ENCODE data around the gene RC3H2. TPM values are rescaled to one million over a fixed set of nuclear protein-coding genes. Genes with fewer than 3 reads are reported as not detected.
A peak's percentile ranks its signal among the peaks of the same experiment; 100 is the strongest.

The RC3H2 gene
- total and polyA plus RNA-seq, 2 of the 13 experiments (the other 11 are each of a cell fraction or from before 2014, with no cell fraction given), result 21.0 to 36.4 TPM

DNA sequence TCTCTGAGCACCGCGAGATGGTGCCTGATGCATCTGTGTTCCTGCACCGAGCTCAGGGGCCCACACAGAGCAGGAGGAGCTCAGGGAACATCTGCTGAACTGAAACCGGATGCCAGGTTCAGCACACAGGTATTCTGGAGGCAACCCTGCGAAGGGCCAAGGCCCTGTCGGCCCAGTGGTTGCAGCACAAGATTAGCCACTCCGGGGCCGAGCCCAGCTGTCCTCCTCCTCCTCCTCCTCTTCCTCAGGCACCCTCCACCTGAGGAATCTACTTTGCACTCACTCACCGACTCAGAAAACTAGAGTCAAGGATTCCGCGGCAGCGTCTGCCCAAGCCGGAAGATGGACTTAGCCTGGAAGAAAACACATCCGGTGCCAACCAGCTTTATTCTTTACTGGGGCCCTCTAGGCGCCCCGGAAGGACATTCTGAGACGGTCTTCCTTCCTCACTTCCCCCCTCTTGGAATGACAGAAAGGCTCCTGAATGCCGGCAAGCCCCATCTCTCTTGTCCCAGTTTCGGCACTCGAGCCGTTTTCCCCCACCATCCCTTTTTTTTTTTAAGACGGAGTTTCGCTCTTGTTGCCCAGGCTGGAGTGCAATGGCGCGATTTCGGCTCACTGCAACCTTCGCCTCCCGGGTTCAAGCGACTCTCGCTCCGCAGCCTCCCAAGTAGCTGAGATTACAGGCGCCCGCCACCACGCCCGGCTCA is 8.0 kb upstream of the RC3H2 start, which contains the start of gene ZBTB6 (continued):
- TF ChIP-seq, protein P1, sequence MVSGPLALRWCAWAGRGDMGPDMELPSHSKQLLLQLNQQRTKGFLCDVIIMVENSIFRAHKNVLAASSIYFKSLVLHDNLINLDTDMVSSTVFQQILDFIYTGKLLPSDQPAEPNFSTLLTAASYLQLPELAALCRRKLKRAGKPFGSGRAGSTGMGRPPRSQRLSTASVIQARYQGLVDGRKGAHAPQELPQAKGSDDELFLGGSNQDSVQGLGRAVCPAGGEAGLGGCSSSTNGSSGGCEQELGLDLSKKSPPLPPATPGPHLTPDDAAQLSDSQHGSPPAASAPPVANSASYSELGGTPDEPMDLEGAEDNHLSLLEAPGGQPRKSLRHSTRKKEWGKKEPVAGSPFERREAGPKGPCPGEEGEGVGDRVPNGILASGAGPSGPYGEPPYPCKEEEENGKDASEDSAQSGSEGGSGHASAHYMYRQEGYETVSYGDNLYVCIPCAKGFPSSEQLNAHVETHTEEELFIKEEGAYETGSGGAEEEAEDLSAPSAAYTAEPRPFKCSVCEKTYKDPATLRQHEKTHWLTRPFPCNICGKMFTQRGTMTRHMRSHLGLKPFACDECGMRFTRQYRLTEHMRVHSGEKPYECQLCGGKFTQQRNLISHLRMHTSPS (CRISPR knock-in tag; IDR thresholded peaks at IDR 0.05; ENCODE audit: low read depth), result peak; percentile 41; the same call in 1 of the 2 replicates
- TF ChIP-seq ZNF138 (CRISPR knock-in tag; IDR thresholded peaks at IDR 0.05; ENCODE audit: low read depth) (no peak), ZNF746 (CRISPR knock-in tag; IDR thresholded peaks at IDR 0.05) (no peak), ZIK1 (CRISPR knock-in tag; IDR thresholded peaks at IDR 0.05; ENCODE audit: borderline replicate concordance, low read depth) (no peak), NONO (IDR thresholded peaks at IDR 0.05) (no peak), NONO (CRISPR knock-in tag; conservative IDR thresholded peaks at IDR 0.05) (peak; percentile 31), TBX3 (IDR thresholded peaks at IDR 0.05; ENCODE audit: borderline replicate concordance) (no peak), ZNF776 (CRISPR knock-in tag; IDR thresholded peaks at IDR 0.05) (no peak), U2AF2 (IDR thresholded peaks at IDR 0.05; ENCODE audit: low read depth, low read length) (no peak), YEATS2 (CRISPR knock-in tag; IDR thresholded peaks at IDR 0.05; ENCODE audit: borderline replicate concordance) (peak; percentile 95), KMT2B (CRISPR knock-in tag; IDR thresholded peaks at IDR 0.05) (peak; percentile 94), NFE2L2 (IDR thresholded peaks at IDR 0.05; ENCODE audit: low read length) (no peak), PITX1 (CRISPR knock-in tag; IDR thresholded peaks at IDR 0.05) (peak; percentile 74; the same call in 1 of the 2 replicates), RARA (CRISPR knock-in tag; IDR thresholded peaks at IDR 0.05) (no peak), GATAD1 (CRISPR knock-in tag; IDR thresholded peaks at IDR 0.05) (peak; percentile 95)
- TF ChIP-seq, protein P2, sequence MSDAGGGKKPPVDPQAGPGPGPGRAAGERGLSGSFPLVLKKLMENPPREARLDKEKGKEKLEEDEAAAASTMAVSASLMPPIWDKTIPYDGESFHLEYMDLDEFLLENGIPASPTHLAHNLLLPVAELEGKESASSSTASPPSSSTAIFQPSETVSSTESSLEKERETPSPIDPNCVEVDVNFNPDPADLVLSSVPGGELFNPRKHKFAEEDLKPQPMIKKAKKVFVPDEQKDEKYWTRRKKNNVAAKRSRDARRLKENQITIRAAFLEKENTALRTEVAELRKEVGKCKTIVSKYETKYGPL (CRISPR knock-in tag; IDR thresholded peaks at IDR 0.05), result no peak
- TF ChIP-seq, protein P3, sequence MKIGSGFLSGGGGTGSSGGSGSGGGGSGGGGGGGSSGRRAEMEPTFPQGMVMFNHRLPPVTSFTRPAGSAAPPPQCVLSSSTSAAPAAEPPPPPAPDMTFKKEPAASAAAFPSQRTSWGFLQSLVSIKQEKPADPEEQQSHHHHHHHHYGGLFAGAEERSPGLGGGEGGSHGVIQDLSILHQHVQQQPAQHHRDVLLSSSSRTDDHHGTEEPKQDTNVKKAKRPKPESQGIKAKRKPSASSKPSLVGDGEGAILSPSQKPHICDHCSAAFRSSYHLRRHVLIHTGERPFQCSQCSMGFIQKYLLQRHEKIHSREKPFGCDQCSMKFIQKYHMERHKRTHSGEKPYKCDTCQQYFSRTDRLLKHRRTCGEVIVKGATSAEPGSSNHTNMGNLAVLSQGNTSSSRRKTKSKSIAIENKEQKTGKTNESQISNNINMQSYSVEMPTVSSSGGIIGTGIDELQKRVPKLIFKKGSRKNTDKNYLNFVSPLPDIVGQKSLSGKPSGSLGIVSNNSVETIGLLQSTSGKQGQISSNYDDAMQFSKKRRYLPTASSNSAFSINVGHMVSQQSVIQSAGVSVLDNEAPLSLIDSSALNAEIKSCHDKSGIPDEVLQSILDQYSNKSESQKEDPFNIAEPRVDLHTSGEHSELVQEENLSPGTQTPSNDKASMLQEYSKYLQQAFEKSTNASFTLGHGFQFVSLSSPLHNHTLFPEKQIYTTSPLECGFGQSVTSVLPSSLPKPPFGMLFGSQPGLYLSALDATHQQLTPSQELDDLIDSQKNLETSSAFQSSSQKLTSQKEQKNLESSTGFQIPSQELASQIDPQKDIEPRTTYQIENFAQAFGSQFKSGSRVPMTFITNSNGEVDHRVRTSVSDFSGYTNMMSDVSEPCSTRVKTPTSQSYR (CRISPR knock-in tag; IDR thresholded peaks at IDR 0.05; ENCODE audit: borderline replicate concordance), result no peak
- TF ChIP-seq, protein P4, sequence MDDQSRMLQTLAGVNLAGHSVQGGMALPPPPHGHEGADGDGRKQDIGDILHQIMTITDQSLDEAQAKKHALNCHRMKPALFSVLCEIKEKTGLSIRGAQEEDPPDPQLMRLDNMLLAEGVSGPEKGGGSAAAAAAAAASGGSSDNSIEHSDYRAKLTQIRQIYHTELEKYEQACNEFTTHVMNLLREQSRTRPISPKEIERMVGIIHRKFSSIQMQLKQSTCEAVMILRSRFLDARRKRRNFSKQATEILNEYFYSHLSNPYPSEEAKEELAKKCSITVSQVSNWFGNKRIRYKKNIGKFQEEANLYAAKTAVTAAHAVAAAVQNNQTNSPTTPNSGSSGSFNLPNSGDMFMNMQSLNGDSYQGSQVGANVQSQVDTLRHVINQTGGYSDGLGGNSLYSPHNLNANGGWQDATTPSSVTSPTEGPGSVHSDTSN (CRISPR knock-in tag; IDR thresholded peaks at IDR 0.05; ENCODE audit: borderline replicate concordance), result no peak
- TF ChIP-seq, protein P5, sequence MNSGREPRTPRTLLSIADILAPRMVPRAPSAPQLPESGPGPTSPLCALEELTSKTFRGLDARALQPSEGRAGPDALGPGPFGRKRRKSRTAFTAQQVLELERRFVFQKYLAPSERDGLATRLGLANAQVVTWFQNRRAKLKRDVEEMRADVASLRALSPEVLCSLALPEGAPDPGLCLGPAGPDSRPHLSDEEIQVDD (CRISPR knock-in tag; IDR thresholded peaks at IDR 0.05; ENCODE audit: borderline replicate concordance), result peak; percentile 61; the same call in 1 of the 2 replicates
